ENCODE measurements around the gene CREB5.
A peak's percentile ranks its signal among the peaks of the same experiment; 100 is the strongest.

CREB5 gene

GRCh38 chr7:28435732-28436378, 23.5 kb downstream of the CREB5 start:
- no peak for DNase-seq (ENCODE audit: low read depth)

GRCh38 chr7:28440055-28440601, 27.8 kb downstream of the CREB5 start:
- no peak for DNase-seq (ENCODE audit: low read depth)

GRCh38 chr7:28442540-28443420, 30.5 kb downstream of the CREB5 start:
- DNase-seq (ENCODE audit: low read depth) = no peak

DNA sequence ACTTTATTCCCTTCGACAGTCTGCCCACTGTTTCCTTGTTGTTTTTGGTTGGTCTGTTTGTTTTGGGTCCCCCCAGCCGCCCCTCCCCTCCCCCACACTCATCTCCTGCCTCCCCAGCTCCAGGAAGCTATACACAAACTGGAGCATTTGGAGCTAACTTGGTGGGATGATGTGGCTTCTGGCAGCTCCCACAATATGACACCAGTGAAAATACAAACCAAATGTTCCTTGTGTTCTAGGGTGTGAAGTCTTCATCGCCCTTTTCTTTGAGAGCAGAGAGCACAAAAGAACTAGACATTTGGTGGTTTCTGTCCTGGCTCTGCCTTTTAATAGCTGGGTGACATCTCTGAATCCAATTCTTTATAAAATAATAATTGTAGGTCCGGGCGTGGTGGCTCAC, 33.8 kb downstream of the CREB5 start:
- DNase-seq (ENCODE audit: low read depth) = no peak

DNA sequence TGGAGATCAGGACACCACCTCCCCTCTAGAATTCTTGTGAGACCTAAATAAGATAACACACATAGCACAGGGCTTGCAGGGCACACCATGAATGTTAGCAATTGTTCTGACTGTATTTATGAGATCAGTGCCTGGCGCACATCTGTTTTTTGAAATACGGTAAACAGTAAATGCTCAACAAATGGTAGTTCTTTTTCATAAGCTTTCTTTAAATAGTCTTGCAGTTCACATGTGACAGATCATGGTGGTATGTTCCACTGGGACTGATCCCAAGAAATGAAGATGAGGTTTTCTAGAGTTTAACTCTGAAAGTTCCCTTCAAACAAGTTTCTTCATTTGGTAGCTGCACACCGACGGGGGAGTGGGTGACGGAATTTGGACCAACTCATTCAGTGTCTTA, 34.8 kb downstream of the CREB5 start:
- DNase-seq (ENCODE audit: low read depth) = no peak

GRCh38 chr7:28448708-28449107, 36.4 kb downstream of the CREB5 start:
- no peak for DNase-seq (ENCODE audit: low read depth)

- no peak for DNase-seq (ENCODE audit: low read depth)
These were observed 40.4 kb downstream of the CREB5 start for GRCh38 chr7:28452681-28453080.

GRCh38 chr7:28455486-28455885, 43.2 kb downstream of the CREB5 start:
- DNase-seq (ENCODE audit: low read depth) = no peak

- no peak for DNase-seq (ENCODE audit: low read depth)
These were observed 43.7 kb downstream of the CREB5 start for GRCh38 chr7:28456044-28456443.

DNA sequence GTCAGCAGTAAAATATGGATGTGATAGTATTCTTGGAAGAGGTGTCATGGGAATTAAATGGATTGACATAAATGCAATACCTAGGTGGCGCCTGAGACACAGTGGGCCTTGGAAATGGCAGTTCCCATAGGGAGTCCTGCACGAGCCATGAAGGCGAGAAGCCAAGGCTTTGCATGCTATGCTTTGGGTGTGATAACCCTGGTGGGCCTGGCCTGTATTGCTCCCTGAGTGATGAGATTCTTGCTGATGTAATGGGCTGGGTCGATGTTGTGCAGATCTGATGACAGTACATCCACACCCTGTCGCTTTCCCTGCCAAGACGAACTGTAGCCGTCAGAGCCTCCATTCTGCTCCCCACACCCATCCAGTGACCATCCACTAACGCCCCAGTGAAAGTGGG, 46.4 kb downstream of the CREB5 start:
- no peak for DNase-seq (ENCODE audit: low read depth)

GRCh38 chr7:28459306-28459705, 47.0 kb downstream of the CREB5 start:
- DNase-seq (ENCODE audit: low read depth) = no peak

- DNase-seq (ENCODE audit: low read depth) = no peak
These were observed 53.4 kb downstream of the CREB5 start for GRCh38 chr7:28465697-28466096.

GRCh38 chr7:28466341-28466740, 54.0 kb downstream of the CREB5 start:
- DNase-seq (ENCODE audit: low read depth) = no peak

DNA sequence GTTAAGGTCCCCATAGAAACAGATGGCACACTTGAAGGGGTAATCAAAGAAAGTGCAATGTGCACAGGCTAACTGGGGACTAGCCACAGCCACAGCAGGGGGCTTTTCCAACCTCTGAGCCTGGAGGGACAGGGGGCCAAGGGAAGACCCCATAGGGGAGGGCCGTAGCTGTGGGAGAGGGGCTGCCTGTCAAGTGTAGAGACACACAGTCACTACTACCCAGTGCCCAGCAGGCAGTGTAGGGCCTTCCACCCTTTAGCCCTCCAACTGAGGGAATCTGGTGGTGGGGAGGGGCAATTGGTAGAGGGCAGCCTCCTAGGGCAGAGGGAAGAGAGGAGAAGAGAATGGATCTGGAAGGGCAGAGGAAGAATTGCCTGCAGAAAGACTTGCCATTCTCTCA, 54.6 kb downstream of the CREB5 start:
- no peak for DNase-seq (ENCODE audit: low read depth)

DNA sequence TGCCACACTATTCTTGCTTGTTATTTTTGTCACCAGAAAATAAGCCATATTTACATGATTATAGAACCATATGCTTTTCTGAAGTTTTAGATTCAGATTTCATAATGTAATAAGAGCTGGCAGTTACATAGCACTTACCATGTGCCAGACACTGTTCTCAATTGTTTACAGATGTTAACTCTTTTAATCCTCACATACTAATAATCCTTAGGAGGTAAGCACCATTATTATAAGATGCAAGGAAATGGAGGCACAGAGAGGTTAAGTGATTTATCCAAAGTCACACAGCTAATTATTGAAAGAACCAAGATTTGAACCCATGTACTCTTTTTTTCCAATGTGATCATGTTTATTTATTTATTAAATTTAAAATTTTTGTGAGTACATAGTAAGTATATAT, 57.2 kb downstream of the CREB5 start:
- peak; percentile 19 for DNase-seq (ENCODE audit: low read depth)

- no peak for DNase-seq (ENCODE audit: low read depth)
These were observed 58.0 kb downstream of the CREB5 start for GRCh38 chr7:28470344-28470743.

GRCh38 chr7:28472332-28472731, 60.0 kb downstream of the CREB5 start:
- DNase-seq (ENCODE audit: low read depth) = no peak

GRCh38 chr7:28473571-28474281, 61.4 kb downstream of the CREB5 start:
- DNase-seq (ENCODE audit: low read depth) = no peak

GRCh38 chr7:28474282-28474638, 61.9 kb downstream of the CREB5 start:
- no peak for DNase-seq (ENCODE audit: low read depth)

GRCh38 chr7:28474640-28475039, 62.3 kb downstream of the CREB5 start:
- DNase-seq (ENCODE audit: low read depth) = no peak

- no peak for DNase-seq (ENCODE audit: low read depth)
These were observed 64.7 kb downstream of the CREB5 start for GRCh38 chr7:28477041-28477442.

DNA sequence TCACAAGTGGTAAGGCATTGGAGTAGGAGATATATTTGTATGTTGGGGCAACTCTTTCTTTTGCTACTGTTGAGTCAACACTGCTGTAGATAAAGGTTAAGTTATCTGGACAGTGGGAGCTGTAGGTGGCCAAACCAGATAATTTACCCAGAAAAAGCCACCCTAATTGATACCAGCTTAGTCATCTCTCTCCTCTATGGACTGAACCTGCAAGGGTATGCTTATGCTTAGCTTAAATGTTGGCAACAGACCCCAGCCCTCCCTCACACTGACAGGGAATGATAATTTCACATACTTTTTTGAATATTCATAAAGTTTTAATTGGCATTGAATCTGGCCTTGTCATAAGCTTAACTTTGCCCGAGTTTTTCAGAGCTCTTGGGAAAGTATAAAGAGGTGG, 66.3 kb downstream of the CREB5 start:
- DNase-seq (ENCODE audit: low read depth) = no peak

- no peak for DNase-seq (ENCODE audit: low read depth)
These were observed 67.2 kb downstream of the CREB5 start for GRCh38 chr7:28479507-28479947.

Measured in fibroblast of gingiva (primary cell).